Measurements from ENCODE around the gene TINAGL1.

DNA sequence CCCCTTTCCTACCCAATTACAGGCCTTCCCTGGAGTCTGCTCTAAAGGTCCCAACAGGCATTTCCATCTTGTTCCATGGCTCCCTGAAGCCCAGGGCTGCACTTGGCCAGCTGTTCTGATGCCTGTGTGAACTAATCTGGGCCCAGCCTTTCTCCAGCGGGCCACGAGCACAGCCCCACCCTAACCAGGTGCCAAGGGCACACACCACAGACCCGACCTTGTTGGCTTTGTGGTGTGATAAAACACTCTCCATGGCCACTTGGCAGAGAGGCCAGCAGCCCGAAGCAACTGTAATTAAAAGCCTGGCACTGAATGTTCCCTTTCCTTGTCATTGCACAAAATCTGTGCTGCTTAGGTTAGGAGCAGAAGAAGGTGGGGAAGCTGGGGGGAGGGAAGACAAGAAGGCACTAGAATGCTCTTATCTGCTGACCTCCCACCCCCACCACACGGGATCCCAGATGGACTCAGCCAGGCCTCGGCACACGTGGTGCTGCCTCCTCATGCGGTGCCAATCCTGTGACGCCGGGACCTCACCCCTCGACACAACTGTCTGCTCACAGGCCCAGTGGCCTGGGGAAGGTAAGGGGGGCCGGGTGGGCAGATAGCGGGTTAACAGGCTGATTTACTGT, 51.1 kb downstream of the TINAGL1 start:
- TF ChIP-seq, protein P1, sequence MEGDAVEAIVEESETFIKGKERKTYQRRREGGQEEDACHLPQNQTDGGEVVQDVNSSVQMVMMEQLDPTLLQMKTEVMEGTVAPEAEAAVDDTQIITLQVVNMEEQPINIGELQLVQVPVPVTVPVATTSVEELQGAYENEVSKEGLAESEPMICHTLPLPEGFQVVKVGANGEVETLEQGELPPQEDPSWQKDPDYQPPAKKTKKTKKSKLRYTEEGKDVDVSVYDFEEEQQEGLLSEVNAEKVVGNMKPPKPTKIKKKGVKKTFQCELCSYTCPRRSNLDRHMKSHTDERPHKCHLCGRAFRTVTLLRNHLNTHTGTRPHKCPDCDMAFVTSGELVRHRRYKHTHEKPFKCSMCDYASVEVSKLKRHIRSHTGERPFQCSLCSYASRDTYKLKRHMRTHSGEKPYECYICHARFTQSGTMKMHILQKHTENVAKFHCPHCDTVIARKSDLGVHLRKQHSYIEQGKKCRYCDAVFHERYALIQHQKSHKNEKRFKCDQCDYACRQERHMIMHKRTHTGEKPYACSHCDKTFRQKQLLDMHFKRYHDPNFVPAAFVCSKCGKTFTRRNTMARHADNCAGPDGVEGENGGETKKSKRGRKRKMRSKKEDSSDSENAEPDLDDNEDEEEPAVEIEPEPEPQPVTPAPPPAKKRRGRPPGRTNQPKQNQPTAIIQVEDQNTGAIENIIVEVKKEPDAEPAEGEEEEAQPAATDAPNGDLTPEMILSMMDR (conservative IDR thresholded peaks at IDR 0.05; ENCODE audit: low read length), result no peak
- no peak for TF ChIP-seq EZH2phosphoT487 (IDR thresholded peaks at IDR 0.05; ENCODE audit: borderline replicate concordance)
